Gastrocnemius medialis (tissue), 4 donors: ENCODE results near the gene UGGT1.

Experiments
- POLR2A ChIP-seq, 2 donors: fragments of 450-650 bp; IDR thresholded peaks; one replicate each; pipeline ENCODE4 v1.6.1; 2017; ENCODE audit warnings: antibody characterized with exemption in 2 of 2, mild to moderate bottlenecking in 2 of 2, moderate library complexity in 2 of 2
- TF ChIP-seq, protein P1 (sequence below), 5 experiments: fragments of 450-650 bp in 3 of 5; fragments of 200-600 bp in 2 of 5; sonication (generic) in 2 of 5; IDR thresholded peaks in 4 of 5; conservative IDR thresholded peaks in 1 of 5; 1 replicate in 4 of 5; 2 replicates in 1 of 5; pipeline ENCODE4 v1.5.1; 2016 to 2019; ENCODE audit warnings: antibody characterized with exemption in 5 of 5, mild to moderate bottlenecking in 3 of 5, moderate library complexity in 3 of 5

DNA sequence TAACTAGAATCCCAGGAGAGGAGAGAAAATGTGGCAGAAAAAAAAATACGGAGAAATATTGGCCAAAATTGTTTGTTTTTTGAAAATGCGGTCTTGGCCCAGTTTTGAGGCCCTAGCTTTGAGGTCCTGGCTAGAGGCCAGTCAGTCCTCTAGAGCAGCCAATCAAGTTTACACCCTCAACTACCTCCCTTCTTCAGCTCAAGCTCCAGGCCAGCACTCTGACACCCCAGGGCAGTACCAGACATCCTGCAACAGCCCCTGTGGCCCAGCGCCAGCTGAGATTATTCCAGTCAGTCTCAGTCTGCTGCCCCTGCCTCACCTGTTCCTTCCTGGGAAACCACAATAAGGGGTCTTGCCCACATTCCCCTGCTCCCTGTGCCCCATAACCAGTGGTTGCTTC, 107.7 kb downstream of the UGGT1 start:
- TF ChIP-seq, protein P1, sequence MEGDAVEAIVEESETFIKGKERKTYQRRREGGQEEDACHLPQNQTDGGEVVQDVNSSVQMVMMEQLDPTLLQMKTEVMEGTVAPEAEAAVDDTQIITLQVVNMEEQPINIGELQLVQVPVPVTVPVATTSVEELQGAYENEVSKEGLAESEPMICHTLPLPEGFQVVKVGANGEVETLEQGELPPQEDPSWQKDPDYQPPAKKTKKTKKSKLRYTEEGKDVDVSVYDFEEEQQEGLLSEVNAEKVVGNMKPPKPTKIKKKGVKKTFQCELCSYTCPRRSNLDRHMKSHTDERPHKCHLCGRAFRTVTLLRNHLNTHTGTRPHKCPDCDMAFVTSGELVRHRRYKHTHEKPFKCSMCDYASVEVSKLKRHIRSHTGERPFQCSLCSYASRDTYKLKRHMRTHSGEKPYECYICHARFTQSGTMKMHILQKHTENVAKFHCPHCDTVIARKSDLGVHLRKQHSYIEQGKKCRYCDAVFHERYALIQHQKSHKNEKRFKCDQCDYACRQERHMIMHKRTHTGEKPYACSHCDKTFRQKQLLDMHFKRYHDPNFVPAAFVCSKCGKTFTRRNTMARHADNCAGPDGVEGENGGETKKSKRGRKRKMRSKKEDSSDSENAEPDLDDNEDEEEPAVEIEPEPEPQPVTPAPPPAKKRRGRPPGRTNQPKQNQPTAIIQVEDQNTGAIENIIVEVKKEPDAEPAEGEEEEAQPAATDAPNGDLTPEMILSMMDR (IDR thresholded peaks at IDR 0.05 in 4 of 5, conservative IDR thresholded peaks at IDR 0.05 in 1 of 5) = no peak
- TF ChIP-seq POLR2A (IDR thresholded peaks at IDR 0.05) = no peak
